MCF 10A (cell line): ENCODE results near the gene PI4KA. TPM values are rescaled to one million over a fixed set of nuclear protein-coding genes. Genes with fewer than 3 reads are reported as not detected.

Experiments used
- BruUV-seq: library from RNA; stranded (reverse); fragments of 400-500 nt; replicated peaks from 2 replicates; lab custom pipeline; 2021; lab: Mats Ljungman, UMichigan
- CTCF ChIA-PET: fragments of 300-600 bp; sonication (Branson Sonifier 250); formaldehyde crosslinking; extraction: SDS; loops from one replicate; lab custom pipeline; 2021; ENCODE audit warnings: antibody characterized with exemption, inconsistent platforms; lab: Yijun Ruan, JAX
- POLR2A ChIA-PET: fragments of 300-600, 350-650 bp; sonication (Branson Sonifier 250); formaldehyde crosslinking; extraction: SDS; loops from one replicate; lab custom pipeline; 2020; ENCODE audit warnings: antibody characterized with exemption, inconsistent platforms; lab: Yijun Ruan, JAX
- DNase-seq: peaks from one replicate; pipeline ENCODE4 v3.0.0-alpha.2; 2018; ENCODE audit not compliant: unreplicated experiment
- H3K27ac Mint-ChIP-seq: one replicate; pipeline ENCODE4 v1.8.0; 2022; ENCODE audit warnings: mild to moderate bottlenecking, low read depth, mixed read lengths; ENCODE audit not compliant: unreplicated experiment
- H3K27me3 Mint-ChIP-seq: one replicate; pipeline ENCODE4 v1.8.0; 2022; ENCODE audit warnings: mixed read lengths; ENCODE audit not compliant: insufficient read depth, unreplicated experiment
- H3K36me3 Mint-ChIP-seq: one replicate; pipeline ENCODE4 v1.8.0; 2022; ENCODE audit warnings: mild to moderate bottlenecking, moderate library complexity, mixed read lengths; ENCODE audit not compliant: insufficient read depth, unreplicated experiment
- H3K4me1 Mint-ChIP-seq: one replicate; pipeline ENCODE4 v1.8.0; 2022; ENCODE audit warnings: mixed read lengths; ENCODE audit not compliant: insufficient read depth, unreplicated experiment
- H3K4me3 Mint-ChIP-seq: one replicate; pipeline ENCODE4 v1.8.0; 2022; ENCODE audit warnings: mild to moderate bottlenecking, moderate library complexity, mixed read lengths; ENCODE audit not compliant: unreplicated experiment
- H3K9me3 Mint-ChIP-seq: one replicate; pipeline ENCODE4 v1.8.0; 2022; ENCODE audit warnings: mixed read lengths; ENCODE audit not compliant: unreplicated experiment
- CTCF ChIP-seq: fragments of 200-600 bp; IDR thresholded peaks from one replicate; pipeline ENCODE4 v1.8.0; 2022; ENCODE audit warnings: antibody characterized with exemption, mild to moderate bottlenecking; ENCODE audit not compliant: unreplicated experiment
- intact Hi-C: fragments of 100-400 bp; cut with micrococcal nuclease; formaldehyde crosslinking; loops from 2 replicates; pipeline ENCODE4 v1.14.1; 2022
- total RNA-seq: library from RNA; stranded (reverse); gene quantifications from 2 replicates; pipeline ENCODE4 v1.2.3, GENCODE V29; 2022

PI4KA gene
- total RNA-seq, 1 experiment from 2014 or later: 39.0 TPM

- Mint-ChIP-seq H3K4me3 (no peak overlapping the region), H3K4me1 (peaks cover 12% of the 10 kb centered on the region), H3K36me3 (peaks cover 47% of the 10 kb centered on the region), H3K27me3 (no peaks in the 10 kb centered on the region), H3K9me3 (no peaks in the 10 kb centered on the region), H3K27ac (no peak overlapping the region)
- no peak for TF ChIP-seq CTCF
- ChIA-PET POLR2A (no interaction called here), CTCF (interaction anchor here (0.7 kb wide), 1 partner anchor 18 kb away, joined by 3 read pairs; no protein-coding TSS in a partner anchor)
- no TSS peak for BruUV-seq
- DNase-seq: no peak
- intact Hi-C loops: no loop called here
Measured at GRCh38 chr22:20746431-20747189, 112.0 kb downstream of the PI4KA start.

GRCh38 chr22:20745119-20745518, 113.5 kb downstream of the PI4KA start:
- POLR2A ChIA-PET: no interaction called here
- H3K4me1 Mint-ChIP-seq: peaks cover under 1% of the 10 kb centered on the region
- H3K9me3 Mint-ChIP-seq: peaks cover 9% of the 10 kb centered on the region
- no TSS peak for BruUV-seq
- H3K4me3 Mint-ChIP-seq: no peak overlapping the region
- DNase-seq: no peak
- H3K36me3 Mint-ChIP-seq: peaks cover 54% of the 10 kb centered on the region
- CTCF ChIA-PET: interaction anchor here (0.7 kb wide), 1 partner anchor 327 kb away, joined by 4 read pairs; no protein-coding TSS in a partner anchor
- intact Hi-C loops: no loop called here
- TF ChIP-seq CTCF: no peak
- no peak overlapping the region for H3K27ac Mint-ChIP-seq
- no peaks in the 10 kb centered on the region for H3K27me3 Mint-ChIP-seq

- no TSS peak for BruUV-seq
- Mint-ChIP-seq H3K27me3 (no peaks in the 10 kb centered on the region), H3K4me1 (no peaks in the 10 kb centered on the region), H3K27ac (no peak overlapping the region), H3K36me3 (peaks cover 57% of the 10 kb centered on the region), H3K4me3 (no peak overlapping the region), H3K9me3 (peaks cover 12% of the 10 kb centered on the region)
- intact Hi-C loops: no loop called here
- TF ChIP-seq CTCF: no peak
- no peak for DNase-seq
- CTCF ChIA-PET: no interaction called here
- POLR2A ChIA-PET: no interaction called here
Measured at GRCh38 chr22:20744456-20744855, 114.2 kb downstream of the PI4KA start.

- DNase-seq: no peak
- POLR2A ChIA-PET: interaction anchor here (0.7 kb wide), 1 partner anchor 174 kb away, joined by 3 read pairs; no protein-coding TSS in a partner anchor
- no peak overlapping the region for H3K4me3 Mint-ChIP-seq
- H3K27me3 Mint-ChIP-seq: no peaks in the 10 kb centered on the region
- no peak overlapping the region for H3K27ac Mint-ChIP-seq
- TF ChIP-seq CTCF: no peak
- peaks cover 52% of the 10 kb centered on the region for H3K36me3 Mint-ChIP-seq
- no TSS peak for BruUV-seq
- no peaks in the 10 kb centered on the region for H3K4me1 Mint-ChIP-seq
- CTCF ChIA-PET: interaction anchor here (0.6 to 2.0 kb wide), 16 partner anchors 8 to 347 kb away, joined by 3 to 11 read pairs (median 4); no protein-coding TSS in a partner anchor
- intact Hi-C loops: no loop called here
- peaks cover 12% of the 10 kb centered on the region for H3K9me3 Mint-ChIP-seq
Measured at GRCh38 chr22:20742764-20743163, 115.8 kb downstream of the PI4KA start.
